ENCODE measurements around the gene CXorf66. TPM values are rescaled to one million over a fixed set of nuclear protein-coding genes. Genes with fewer than 3 reads are reported as not detected.

Gene CXorf66
- total RNA-seq, 4 donors from 2014 or later: not detected

DNA sequence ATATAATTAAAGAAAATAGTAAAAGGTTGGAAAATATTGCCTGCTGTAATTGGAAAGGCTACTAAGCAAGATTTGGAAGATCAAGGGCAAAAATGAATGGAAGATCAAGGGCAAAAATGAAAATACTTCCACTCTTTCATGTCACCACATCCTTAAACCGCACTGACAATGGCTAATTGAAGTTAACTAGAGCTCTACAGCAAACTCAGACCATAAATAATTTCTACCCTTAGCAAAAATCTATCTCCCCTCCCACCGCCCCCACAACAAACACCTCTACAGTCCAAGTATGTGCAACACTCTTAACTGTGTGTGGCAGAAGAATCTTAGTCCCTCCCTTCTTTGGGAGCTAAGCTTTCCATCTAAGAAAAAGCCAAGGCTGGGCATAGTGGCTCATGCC is 59.6 kb downstream of the CXorf66 start:
- no peaks in the 10 kb centered on the region for H3K27me3 ChIP-seq
- no peak overlapping the region for H3K27ac ChIP-seq
- no peak for DNase-seq
- TF ChIP-seq, protein P1, sequence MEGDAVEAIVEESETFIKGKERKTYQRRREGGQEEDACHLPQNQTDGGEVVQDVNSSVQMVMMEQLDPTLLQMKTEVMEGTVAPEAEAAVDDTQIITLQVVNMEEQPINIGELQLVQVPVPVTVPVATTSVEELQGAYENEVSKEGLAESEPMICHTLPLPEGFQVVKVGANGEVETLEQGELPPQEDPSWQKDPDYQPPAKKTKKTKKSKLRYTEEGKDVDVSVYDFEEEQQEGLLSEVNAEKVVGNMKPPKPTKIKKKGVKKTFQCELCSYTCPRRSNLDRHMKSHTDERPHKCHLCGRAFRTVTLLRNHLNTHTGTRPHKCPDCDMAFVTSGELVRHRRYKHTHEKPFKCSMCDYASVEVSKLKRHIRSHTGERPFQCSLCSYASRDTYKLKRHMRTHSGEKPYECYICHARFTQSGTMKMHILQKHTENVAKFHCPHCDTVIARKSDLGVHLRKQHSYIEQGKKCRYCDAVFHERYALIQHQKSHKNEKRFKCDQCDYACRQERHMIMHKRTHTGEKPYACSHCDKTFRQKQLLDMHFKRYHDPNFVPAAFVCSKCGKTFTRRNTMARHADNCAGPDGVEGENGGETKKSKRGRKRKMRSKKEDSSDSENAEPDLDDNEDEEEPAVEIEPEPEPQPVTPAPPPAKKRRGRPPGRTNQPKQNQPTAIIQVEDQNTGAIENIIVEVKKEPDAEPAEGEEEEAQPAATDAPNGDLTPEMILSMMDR (IDR thresholded peaks at IDR 0.05): no peak
- TF ChIP-seq POLR2A (IDR thresholded peaks at IDR 0.05): no peak
- H3K4me3 ChIP-seq: no peak overlapping the region
- H3K36me3 ChIP-seq: no peaks in the 10 kb centered on the region
- no peaks in the 10 kb centered on the region for H3K9me3 ChIP-seq
- H3K4me1 ChIP-seq: no peaks in the 10 kb centered on the region

Small RNAs within 50 kb of the gene (small RNA-seq; reads per million reads assigned to genes)
- gene MIR505 (0.64 to 3.1 reads per million in 2 donors), gene RF00425 (0 reads per million in 2 donors)

Other genes with a start within 250 kb of the CXorf66 start
- gene ATP11C, start 32.5 kb downstream of the CXorf66 start, total RNA-seq: 10 to 100 TPM in 2 of 4 donors, 1 to 10 TPM in 2; 8.9 to 46.2 (median 13.1) TPM

Data from Peyer's patch (tissue), 4 donors.